PFSK-1 (cell line): ENCODE data around the gene FBN2.

ENCODE experiments used
- FOXP2 ChIP-seq: optimal IDR thresholded peaks from 2 replicates; pipeline ENCODE3; 2011; ENCODE audit warnings: borderline replicate concordance, control low read depth, inconsistent platforms; ENCODE audit not compliant: insufficient read depth; ENCODE audit errors: extremely low read length, extremely low read depth
- POLR2AphosphoS5 ChIP-seq: IDR thresholded peaks from 2 replicates; pipeline ENCODE4 v1.6.1; 2012; ENCODE audit warnings: low read depth, mild to moderate bottlenecking, control low read depth, low read length, moderate library complexity
- REST ChIP-seq, 2 experiments: IDR thresholded peaks; 2 replicates each; pipeline versions ENCODE4 v1.6.1 to v1.8.0; 2011 to 2012; ENCODE audit warnings: low read depth in 2 of 2, low read length in 2 of 2, control low read depth in 1 of 2, inconsistent platforms in 1 of 2, mild to moderate bottlenecking in 1 of 2, moderate library complexity in 1 of 2; ENCODE audit not compliant: insufficient read depth in 1 of 2
- SIN3A ChIP-seq: IDR thresholded peaks from 2 replicates; pipeline ENCODE4 v1.6.1; 2012; ENCODE audit warnings: mild to moderate bottlenecking, low read length, moderate library complexity, borderline replicate concordance; ENCODE audit not compliant: insufficient read depth
- TAF1 ChIP-seq: IDR thresholded peaks from 2 replicates; pipeline ENCODE4 v1.6.1; 2012; ENCODE audit warnings: low read length, control low read depth, borderline replicate concordance; ENCODE audit not compliant: insufficient read depth

GRCh38 chr5:128553747-128554146 lies 15.7 kb upstream of the FBN2 start:
- TF ChIP-seq POLR2AphosphoS5 (no peak), TAF1 (no peak), SIN3A (no peak), REST (IDR thresholded peaks at IDR 0.05; ENCODE audit: insufficient read depth in 1 of 2, low read depth in 2 of 2, low read length in 2 of 2) (no peak), FOXP2 (no peak)
